Pancreas (tissue), 10 donors: ENCODE data around the gene EIF2AK2. TPM values are rescaled to one million over a fixed set of nuclear protein-coding genes. Genes with fewer than 3 reads are reported as not detected.

ENCODE experiments used
- ATAC-seq, 4 donors: fragments of 200-7000 bp; cut with Tn5 transposase; one replicate each; pipeline versions ENCODE4 v1.8.0 to v1.9.1; 2020; ENCODE audit warnings: mild to moderate bottlenecking in 4 of 4, moderate library complexity in 4 of 4
- DNase-seq, 6 donors: peaks; one replicate each; pipeline ENCODE4 v3.0.0-alpha.2; 2020
- FAIRE-seq: peaks from 2 replicates; lab custom pipeline; 2012; peaks lifted over from hg19 to GRCh38; lab: Jason Lieb, UNC
- H3K27ac ChIP-seq, 4 donors: fragments of 200-600 bp; sonication (generic); 1 replicate in 3 of 4; 2 replicates in 1 of 4; pipeline versions ENCODE4 v1.5.0 to v1.8.0; 2020
- H3K27me3 ChIP-seq, 4 donors: fragments of 200-600 bp; one replicate each; pipeline ENCODE4 v1.8.0; 2021
- H3K36me3 ChIP-seq, 3 donors: fragments of 200-600 bp; sonication (generic) in 1 of 3; one replicate each; pipeline versions ENCODE4 v1.5.0 to v1.8.0; 2020 to 2021
- H3K4me1 ChIP-seq, 3 donors: fragments of 200-600 bp; one replicate each; pipeline ENCODE4 v1.8.0; 2021
- H3K4me3 ChIP-seq, 4 donors: fragments of 200-600 bp; sonication (generic) in 2 of 4; one replicate each; pipeline versions ENCODE4 v1.5.0 to v1.8.0; 2020 to 2021
- H3K9me3 ChIP-seq, 4 donors: fragments of 200-600 bp; one replicate each; pipeline ENCODE4 v1.8.0; 2021
- WGBS, 2 donors: extraction: QIAGEN DNeasy Blood & Tissue Kit; methylation state at CpG; one replicate each; pipeline ENCODE4 v1.1.7; 2013; 5-methylcytosine and 5-hydroxymethylcytosine counted together
- intact Hi-C, 3 donors: fragments of 100-400 bp; cut with DNase I; formaldehyde crosslinking; loops; one replicate each; pipeline versions ENCODE4 v1.11.1 to v1.14.2; 2022
- polyA plus RNA-seq, 2 donors: library from polyadenylated mRNA; stranded (reverse); fragments of 200-250 nt; gene quantifications; one replicate each; pipeline ENCODE4 v1.2.3, GENCODE V29; 2013
- total RNA-seq, 6 donors: library from RNA; stranded (reverse); fragmentation: NEBNext Ultra II Directional in 4 of 6; extraction: Animal tissue kit (Norgen Biotek cat#: 25700) in 4 of 6; gene quantifications; one replicate each; pipeline versions ENCODE4 v1.2.1 to v1.2.4, GENCODE V29; 2021 to 2023
- TF ChIP-seq, protein P1 (sequence below), 4 donors: fragments of 200-600 bp; sonication (generic) in 3 of 4; IDR thresholded peaks; one replicate each; pipeline versions ENCODE4 v1.5.0 to v1.8.0; 2021; ENCODE audit warnings: antibody characterized with exemption in 4 of 4
- donor health status: healthy with polysubstance abuse.
- donor health status: DM: no; HTN: no; CAD: no; lungs with moderate emphysema.
- donor health status: DM: no; HTN: no; CAD: no.
- donor health status: control.
- donor health status: control.
- donor health status: Bipolar disorder and iron deficiency.
- donor health status: DM: yes; HTN: yes; CAD: no.
- donor health status: DM: no; HTN: no; CAD: no.
- donor health status: DM: no; HTN: no; CAD: no.
- donor health status: DM: yes; HTN: yes; CAD: no.

The EIF2AK2 gene
- total and polyA plus RNA-seq, 8 donors: 2.6 to 22.6 (median 14.4) TPM

DNA sequence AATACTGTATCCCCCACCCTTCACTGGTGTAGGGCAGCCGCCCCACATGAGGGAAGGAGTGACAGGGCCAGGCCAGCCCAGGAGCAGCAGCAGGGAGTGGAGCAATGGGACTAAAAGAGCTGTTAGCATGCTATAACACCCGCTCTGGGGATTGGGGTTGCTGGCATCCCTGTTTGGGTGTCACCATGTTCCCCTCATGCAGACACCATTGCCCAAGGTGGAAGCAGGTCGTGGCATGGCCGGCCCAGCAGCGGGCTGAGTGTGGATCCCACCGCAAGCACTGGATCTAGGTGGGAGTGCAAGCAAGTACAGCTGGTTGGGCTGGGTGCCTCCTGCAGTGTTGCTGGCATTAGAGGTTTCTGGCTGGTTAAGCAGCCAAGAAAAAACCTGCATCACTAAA, 35.0 kb upstream of the EIF2AK2 start:
- ATAC-seq: no peak
- FAIRE-seq: no peak
- Histone ChIP-seq H3K4me3 (no peak overlapping the region), H3K4me1 (no peaks in the 10 kb centered on the region), H3K9me3 (no peaks in the 10 kb centered on the region), H3K27me3 (no peaks in the 10 kb centered on the region), H3K36me3 (no peaks in the 10 kb centered on the region), H3K27ac (no peak overlapping the region)
- TF ChIP-seq, protein P1, sequence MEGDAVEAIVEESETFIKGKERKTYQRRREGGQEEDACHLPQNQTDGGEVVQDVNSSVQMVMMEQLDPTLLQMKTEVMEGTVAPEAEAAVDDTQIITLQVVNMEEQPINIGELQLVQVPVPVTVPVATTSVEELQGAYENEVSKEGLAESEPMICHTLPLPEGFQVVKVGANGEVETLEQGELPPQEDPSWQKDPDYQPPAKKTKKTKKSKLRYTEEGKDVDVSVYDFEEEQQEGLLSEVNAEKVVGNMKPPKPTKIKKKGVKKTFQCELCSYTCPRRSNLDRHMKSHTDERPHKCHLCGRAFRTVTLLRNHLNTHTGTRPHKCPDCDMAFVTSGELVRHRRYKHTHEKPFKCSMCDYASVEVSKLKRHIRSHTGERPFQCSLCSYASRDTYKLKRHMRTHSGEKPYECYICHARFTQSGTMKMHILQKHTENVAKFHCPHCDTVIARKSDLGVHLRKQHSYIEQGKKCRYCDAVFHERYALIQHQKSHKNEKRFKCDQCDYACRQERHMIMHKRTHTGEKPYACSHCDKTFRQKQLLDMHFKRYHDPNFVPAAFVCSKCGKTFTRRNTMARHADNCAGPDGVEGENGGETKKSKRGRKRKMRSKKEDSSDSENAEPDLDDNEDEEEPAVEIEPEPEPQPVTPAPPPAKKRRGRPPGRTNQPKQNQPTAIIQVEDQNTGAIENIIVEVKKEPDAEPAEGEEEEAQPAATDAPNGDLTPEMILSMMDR (IDR thresholded peaks at IDR 0.05): no peak
- intact Hi-C loops: no loop called here
- no peak for DNase-seq
- 82 to 87% methylated on average over 6 of the region's 6 CpGs for WGBS, 2 donors

DNA sequence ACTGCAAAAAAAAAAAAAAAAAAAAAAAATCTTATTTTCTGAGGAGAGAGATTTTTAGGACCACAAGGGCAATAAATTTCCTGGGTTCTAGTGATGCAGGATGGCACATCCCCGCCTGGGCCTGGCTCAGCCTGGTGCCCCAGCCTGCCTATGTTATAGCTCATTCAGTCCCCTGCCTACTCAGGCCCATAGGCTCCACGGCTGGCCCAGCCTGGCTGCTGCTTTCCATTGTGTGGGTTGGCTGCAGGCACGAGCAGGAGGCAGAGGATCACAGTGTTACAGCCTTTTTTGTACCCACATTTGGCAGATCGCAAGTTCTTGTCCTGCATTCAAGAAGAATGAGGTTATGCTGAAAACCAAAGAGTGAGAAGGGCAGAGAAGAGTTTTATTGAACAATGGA, 34.5 kb upstream of the EIF2AK2 start:
- TF ChIP-seq, protein P1 (IDR thresholded peaks at IDR 0.05): no peak
- intact Hi-C loops: no loop called here
- Histone ChIP-seq H3K4me3 (no peak overlapping the region), H3K36me3 (no peaks in the 10 kb centered on the region), H3K4me1 (no peaks in the 10 kb centered on the region), H3K27me3 (no peaks in the 10 kb centered on the region), H3K27ac (no peak overlapping the region), H3K9me3 (no peaks in the 10 kb centered on the region)
- DNase-seq (no peak), ATAC-seq (no peak), FAIRE-seq (no peak)
- 80 to 87% methylated on average over 4 of the region's 4 CpGs for WGBS, 2 donors

DNA sequence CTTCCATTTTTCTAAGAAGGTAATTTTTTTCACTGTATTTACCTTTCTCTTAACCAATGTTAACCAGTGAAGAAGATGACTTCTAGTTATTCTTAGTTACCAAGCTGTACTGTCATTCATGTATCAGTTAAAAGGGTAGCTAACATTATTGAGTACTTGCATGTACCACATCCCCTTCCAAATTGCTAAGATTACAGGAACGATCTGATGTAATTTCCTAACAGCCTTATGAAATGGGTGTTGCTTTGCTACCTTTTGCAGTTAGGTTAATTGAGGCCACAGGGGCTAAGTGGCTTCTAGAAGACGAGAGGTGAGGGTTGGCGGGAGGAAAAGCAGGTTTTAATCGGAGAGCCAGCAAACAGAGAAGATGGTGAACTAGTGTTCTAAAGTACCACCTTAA, 33.5 kb upstream of the EIF2AK2 start:
- no peak overlapping the region for H3K4me3 ChIP-seq
- no peaks in the 10 kb centered on the region for H3K27me3 ChIP-seq
- no peaks in the 10 kb centered on the region for H3K9me3 ChIP-seq
- peak overlapping the region in 2 of 4 donors; percentile 5 to 69 for H3K27ac ChIP-seq
- 77 to 86% methylated on average over 4 of the region's 4 CpGs for WGBS, 2 donors
- no peak for DNase-seq
- intact Hi-C loops: no loop called here
- no peak for ATAC-seq
- H3K36me3 ChIP-seq: no peaks in the 10 kb centered on the region
- no peaks in the 10 kb centered on the region for H3K4me1 ChIP-seq
- TF ChIP-seq, protein P1 (IDR thresholded peaks at IDR 0.05): no peak
- no peak for FAIRE-seq

DNA sequence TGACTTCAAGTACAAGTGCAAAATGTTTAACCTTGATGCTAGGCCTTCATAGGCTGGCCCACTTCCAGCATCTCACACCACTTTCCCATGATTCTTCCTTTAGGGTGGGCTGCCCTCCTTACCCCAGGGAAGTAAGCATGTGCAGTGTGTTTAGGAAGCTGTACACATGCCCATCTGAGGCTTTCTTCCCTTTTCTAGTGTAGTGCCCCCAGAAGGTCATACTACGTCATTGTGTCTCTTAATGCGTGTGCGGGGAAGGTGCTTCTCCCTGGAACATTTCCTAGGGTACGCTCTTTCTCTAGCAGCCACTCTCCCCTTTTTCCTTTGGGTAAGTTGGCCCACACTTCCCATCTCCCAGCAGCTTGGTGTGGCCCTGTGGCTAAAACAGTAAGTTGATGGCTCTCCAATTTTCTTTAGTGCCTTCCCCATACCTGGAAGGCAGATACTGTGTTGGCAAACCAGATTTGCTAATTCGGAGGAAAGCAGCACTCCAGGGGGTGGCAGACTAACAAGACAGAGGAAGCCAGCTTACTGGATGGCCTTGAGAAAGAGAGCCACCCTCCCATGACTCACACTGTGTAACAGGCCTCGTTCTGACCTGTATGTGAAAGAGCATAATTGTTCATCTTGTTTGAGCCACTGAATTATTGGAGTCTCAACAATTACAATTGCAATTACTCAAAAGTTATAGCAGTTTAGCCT, 32.8 kb upstream of the EIF2AK2 start:
- DNase-seq: peak in 3 of 6 donors; percentile 30 to 60 (median 47)
- Histone ChIP-seq H3K9me3 (no peaks in the 10 kb centered on the region), H3K4me1 (no peaks in the 10 kb centered on the region), H3K36me3 (no peaks in the 10 kb centered on the region), H3K4me3 (no peak overlapping the region), H3K27ac (peak overlapping the region; percentile 18 to 69 (median 45)), H3K27me3 (no peaks in the 10 kb centered on the region)
- ATAC-seq: peak; percentile 70 to 99 (median 92)
- TF ChIP-seq, protein P1 (IDR thresholded peaks at IDR 0.05): no peak
- WGBS, 2 donors: 71 to 72% methylated on average over 6 of the region's 6 CpGs
- intact Hi-C loops: no loop called here
- FAIRE-seq: no peak

DNA sequence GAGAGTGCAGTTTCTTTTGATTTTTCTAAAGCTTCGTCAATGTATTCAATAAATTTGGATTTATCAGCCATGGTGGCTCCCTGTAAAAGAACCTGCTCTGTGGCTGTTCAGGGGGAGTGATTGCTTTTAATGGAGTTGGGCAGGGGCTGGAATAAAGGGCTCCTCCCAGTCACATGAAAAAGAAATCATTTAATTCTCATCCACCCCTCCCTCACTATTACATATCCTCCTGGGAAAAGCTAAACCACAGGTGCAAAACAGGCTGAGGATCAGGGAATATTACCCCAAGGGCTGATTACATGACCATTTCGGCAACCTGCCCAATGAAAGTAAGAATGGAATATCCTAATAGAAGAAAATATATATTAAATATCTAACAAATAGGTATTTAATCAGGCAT, 31.8 kb upstream of the EIF2AK2 start, which contains the start of gene SULT6B1:
SULT6B1 (minus strand) TSS at position 101 of the 400 bp plus-strand sequence; CDS start at position 71, 30 bp downstream.
- 87 to 93% methylated on average over 2 of the region's 2 CpGs for WGBS, 2 donors
- Histone ChIP-seq H3K27ac (peak within 1 kb of the TSS; percentile 18 to 69 (median 45)), H3K4me1 (no peaks in the 10 kb centered on the region), H3K9me3 (no peaks in the 10 kb centered on the region), H3K27me3 (no peaks in the 10 kb centered on the region), H3K36me3 (no peaks in the 10 kb centered on the region), H3K4me3 (no peak within 1 kb of the TSS)
- intact Hi-C loops: no loop called here
- TF ChIP-seq, protein P1 (IDR thresholded peaks at IDR 0.05): no peak
- no peak for ATAC-seq
- DNase-seq: no peak
- no peak for FAIRE-seq
